HG02970 (cell line): ENCODE data around the gene MAGEE1.

Source experiments
- ATAC-seq: cut with Tn5 transposase; IDR thresholded peaks from one replicate; pipeline ENCODE4 v1.9.1; 2021; ENCODE audit warnings: mild to moderate bottlenecking, moderate library complexity, moderate number of reproducible peaks; ENCODE audit not compliant: unreplicated experiment, low FRiP score

MAGEE1 gene, protein sequence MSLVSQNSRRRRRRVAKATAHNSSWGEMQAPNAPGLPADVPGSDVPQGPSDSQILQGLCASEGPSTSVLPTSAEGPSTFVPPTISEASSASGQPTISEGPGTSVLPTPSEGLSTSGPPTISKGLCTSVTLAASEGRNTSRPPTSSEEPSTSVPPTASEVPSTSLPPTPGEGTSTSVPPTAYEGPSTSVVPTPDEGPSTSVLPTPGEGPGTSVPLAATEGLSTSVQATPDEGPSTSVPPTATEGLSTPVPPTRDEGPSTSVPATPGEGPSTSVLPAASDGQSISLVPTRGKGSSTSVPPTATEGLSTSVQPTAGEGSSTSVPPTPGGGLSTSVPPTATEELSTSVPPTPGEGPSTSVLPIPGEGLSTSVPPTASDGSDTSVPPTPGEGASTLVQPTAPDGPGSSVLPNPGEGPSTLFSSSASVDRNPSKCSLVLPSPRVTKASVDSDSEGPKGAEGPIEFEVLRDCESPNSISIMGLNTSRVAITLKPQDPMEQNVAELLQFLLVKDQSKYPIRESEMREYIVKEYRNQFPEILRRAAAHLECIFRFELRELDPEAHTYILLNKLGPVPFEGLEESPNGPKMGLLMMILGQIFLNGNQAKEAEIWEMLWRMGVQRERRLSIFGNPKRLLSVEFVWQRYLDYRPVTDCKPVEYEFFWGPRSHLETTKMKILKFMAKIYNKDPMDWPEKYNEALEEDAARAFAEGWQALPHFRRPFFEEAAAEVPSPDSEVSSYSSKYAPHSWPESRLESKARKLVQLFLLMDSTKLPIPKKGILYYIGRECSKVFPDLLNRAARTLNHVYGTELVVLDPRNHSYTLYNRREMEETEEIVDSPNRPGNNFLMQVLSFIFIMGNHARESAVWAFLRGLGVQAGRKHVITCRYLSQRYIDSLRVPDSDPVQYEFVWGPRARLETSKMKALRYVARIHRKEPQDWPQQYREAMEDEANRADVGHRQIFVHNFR

GRCh38 chrX:76427560-76428242 is at the start of gene MAGEE1:
Gene MAGEE1, plus strand, starts transcription at chrX:76427710. Its CDS starts 221 bp downstream, at chrX:76427931.
- ATAC-seq, result peak; percentile 90

DNA sequence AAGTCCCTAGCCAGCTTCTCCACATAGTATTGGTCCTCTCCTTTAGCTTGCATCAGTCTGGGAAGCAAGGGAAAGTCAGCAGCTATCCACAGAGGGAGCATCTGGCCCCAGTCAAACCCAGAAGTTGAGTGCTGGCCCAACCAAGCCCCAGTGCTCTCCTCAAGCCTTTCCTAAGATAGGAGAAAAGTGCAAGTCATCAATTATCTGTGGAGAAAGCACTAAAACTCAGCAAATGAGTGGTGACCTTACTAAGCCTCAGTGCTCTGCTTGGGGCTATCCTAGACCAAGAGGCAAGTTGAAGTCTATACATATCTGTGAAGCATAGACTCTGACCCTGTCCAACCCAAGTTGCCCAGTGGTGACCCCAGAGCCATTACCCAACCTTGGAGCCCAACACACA is 28.5 kb upstream of the MAGEE1 start:
- no peak for ATAC-seq

DNA sequence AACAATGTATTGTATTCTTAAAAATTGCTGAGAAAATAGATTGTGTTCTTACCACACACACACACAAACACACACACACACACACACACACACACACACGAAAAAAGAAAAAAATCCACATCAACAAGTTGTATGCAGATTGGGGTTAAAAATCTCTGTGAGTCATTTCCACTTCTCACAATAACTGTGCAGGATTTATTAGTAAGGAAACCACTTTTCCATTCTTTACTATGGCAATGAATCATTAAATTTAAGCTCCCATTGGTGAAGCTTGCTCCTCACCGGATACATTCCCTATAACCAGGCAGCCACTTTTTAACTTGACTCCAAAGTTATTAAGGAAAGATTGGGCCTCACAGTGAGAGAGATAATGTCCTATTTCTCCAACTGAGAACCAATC is 19.7 kb upstream of the MAGEE1 start:
- no peak for ATAC-seq

DNA sequence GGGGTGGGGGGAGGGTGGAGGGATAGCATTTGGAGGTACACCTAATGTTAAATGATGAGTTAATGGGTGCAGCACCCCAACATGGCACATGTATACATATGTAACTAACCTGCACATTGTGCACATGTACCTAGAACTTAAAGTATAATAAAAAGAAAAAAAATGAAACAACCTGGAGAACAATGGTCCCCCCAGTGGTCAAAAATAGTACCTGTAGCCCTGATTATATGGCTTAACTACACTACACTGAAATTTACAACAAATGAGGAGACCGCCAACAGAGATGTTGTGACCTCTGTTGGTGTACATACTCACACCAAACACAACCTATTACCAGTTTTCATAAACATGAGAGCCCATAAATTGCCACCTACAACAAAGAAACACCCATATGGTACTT is 7.3 kb upstream of the MAGEE1 start:
- no peak for ATAC-seq

DNA sequence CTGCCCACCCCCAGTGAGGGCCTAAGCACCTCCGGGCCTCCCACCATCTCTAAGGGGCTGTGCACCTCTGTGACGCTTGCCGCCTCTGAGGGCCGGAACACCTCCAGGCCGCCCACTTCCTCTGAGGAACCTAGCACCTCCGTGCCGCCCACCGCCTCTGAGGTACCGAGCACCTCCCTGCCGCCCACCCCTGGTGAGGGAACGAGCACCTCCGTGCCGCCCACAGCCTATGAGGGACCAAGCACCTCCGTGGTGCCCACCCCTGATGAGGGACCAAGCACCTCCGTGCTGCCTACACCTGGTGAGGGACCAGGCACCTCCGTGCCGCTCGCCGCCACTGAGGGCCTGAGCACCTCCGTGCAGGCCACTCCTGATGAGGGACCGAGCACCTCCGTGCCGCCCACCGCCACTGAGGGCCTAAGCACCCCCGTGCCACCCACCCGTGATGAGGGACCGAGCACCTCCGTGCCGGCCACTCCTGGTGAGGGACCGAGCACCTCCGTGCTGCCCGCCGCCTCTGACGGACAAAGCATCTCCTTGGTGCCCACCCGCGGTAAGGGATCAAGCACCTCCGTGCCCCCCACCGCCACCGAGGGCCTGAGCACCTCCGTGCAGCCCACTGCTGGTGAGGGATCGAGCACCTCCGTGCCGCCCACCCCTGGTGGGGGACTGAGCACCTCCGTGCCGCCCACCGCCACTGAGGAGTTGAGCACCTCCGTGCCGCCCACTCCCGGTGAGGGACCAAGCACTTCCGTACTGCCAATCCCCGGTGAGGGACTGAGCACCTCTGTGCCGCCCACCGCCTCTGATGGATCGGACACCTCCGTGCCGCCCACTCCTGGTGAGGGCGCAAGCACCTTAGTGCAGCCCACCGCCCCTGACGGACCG is 977 bp downstream of the MAGEE1 start:
- ATAC-seq, result peak; percentile 32

DNA sequence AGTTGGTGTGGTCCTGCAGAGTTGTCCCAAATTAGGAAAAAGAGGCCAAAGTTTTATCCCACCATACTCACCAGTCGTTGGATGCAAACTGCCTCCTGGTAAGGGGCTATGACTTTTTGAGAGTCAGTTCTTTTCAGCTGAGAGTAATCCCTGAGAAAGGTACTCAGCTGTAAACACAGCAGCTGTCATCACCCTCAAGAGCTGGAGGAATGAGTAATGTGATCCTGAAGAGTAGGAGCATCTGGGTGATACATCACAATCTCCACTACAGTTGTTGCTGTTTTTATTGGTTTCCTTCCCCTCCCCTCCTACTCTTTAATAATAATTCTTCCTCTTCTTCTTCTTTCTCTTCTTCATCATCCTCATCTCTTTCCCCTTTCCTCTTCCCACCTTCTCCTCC is 5.7 kb downstream of the MAGEE1 start:
- no peak for ATAC-seq

GRCh38 chrX:76434103-76434741 is 6.7 kb downstream of the MAGEE1 start:
- no peak for ATAC-seq

- no peak for ATAC-seq
Measured at GRCh38 chrX:76439188-76439587, 11.7 kb downstream of the MAGEE1 start.

DNA sequence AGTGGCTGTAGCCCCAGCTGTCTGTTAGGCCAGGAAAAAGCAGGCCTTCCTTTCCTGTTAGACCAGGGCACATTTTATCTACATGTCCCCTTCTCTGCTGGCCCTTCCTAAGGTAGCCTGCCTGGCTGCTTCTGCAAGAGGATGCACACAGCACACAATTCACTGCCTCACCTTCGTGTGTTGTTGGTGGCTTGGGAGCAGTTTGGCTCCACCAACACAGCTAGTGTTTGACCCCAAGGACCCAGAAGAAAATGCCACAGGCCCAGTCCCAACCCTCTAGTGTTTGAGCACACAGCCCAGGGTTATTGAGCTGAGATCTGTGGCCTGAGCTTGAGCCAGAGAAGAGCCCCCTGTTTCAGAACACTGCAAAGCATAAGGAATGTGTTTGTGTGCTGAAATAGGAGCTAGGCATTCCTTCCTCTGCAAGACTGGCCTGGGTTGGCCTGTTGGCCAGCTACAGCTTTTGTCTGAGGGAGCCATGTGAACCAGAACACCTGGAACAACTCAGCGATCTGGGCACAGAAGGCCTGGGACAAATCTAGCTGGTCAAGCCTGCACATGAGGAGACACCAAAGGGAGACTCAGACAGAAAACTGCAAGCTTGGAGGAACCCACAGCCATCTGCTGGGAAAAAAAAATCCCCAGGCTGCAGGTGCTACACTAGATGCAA is 26.4 kb downstream of the MAGEE1 start:
- no peak for ATAC-seq

- peak; percentile 71 for ATAC-seq
Measured at GRCh38 chrX:76454456-76454927, 27.0 kb downstream of the MAGEE1 start.

DNA sequence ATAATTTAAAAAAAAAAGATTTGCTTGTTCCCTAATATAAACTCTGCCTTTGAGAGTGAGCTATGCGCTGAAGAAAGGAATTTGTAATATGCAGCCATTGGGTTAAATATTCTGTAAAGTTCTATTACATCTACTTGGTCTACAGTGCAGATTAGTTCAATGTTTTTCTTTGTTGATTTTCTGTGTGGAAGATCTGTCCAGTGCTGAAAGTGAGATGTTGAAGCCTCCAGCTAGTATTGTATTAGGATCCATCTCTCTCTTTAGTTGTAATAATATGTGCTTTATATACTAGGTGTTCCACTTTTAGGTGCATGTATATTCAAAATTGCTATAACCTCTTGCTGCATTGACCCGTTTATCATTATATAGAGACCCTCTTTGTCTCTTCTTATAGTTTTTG is 49.8 kb downstream of the MAGEE1 start:
- ATAC-seq, result no peak
